ENCODE data around the gene EPS8L1.

GRCh38 chr19:55133639-55134444 lies 58.2 kb downstream of the EPS8L1 start:
- TF ChIP-seq CTCF (conservative IDR thresholded peaks at IDR 0.05; ENCODE audit: low read depth, low read length) (no peak), EZH2 (IDR thresholded peaks at IDR 0.05; ENCODE audit: borderline replicate concordance, low read depth, low read length, poor library complexity, severe bottlenecking) (no peak)
